GM18511 (cell line): ENCODE measurements around the gene VTCN1.
"Not testable (repeated sequence)": the region's sequence is repeated elsewhere in the genome, so short reads cannot be mapped to it uniquely, and the experiment has no call there.

Source experiments
- ATAC-seq: cut with Tn5 transposase; IDR thresholded peaks from one replicate; pipeline ENCODE4 v1.9.1; 2021; ENCODE audit warnings: mild to moderate bottlenecking, moderate library complexity; ENCODE audit not compliant: unreplicated experiment

The VTCN1 gene

DNA sequence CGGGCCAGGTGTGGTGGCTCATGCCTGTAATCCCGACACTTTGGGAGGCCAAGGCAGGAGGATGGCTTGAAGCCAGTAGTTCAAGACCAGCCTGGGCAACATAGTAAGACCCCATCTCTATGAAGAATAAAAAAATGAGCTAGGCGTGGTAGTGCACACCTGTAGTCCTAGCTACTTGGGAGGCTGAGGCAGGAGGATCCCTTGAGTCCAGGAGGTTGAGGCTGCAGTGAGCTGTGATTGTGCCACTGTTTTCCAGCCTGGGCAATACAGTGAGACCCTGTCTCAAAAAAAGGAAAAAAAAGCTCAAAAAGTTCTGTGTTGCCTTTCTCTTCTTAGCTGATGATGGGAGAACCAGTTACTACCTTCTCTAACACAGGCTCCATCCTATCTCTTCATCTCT lies 108.9 kb downstream of the VTCN1 start:
- not testable (repeated sequence) for ATAC-seq

DNA sequence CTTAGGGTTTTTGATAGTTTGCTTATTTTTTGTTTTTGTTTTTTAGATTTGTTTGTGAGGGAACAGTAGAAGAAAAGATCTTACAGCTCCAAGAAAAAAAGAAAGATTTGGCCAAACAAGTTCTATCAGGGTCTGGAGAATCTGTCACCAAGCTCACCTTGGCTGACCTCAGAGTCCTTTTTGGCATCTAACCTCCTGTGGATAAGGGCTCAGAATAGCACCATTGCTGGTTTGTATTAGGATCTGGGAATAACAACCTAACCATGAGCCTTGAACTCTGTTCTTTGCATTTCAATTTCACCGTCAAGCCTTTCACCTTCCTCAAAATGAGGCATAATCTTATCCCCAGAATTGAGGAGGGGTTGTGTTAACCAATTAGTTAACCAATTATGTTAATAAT lies 109.4 kb downstream of the VTCN1 start:
- no peak for ATAC-seq

DNA sequence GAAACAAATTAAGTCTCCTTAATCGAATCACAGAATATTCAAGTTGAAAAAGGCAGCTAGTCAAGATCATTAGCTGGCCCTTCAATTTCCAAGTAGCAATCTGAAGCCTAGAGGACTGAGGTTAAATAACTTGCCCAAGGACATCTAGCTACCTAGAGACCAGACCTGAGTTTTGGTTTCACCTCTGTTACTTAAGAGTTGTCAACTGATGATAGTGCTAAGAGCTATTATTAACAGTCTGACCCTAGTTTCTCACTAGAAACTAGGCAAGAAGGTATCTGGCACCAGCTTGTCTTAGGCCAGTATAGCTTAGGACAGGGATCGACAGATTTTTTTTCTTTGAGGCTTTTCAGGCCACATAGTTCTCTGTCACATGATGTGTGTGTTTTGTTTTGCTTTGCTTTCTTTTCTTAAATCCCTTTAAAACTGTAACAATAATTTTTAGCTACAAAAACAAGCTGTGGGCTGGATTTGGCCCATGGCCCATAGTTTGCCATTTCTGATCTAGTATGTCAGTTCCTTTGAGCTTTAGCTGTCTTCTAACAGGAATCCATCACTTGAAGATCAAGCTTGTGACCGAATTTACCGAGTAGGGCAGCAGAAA lies 112.3 kb downstream of the VTCN1 start:
- no peak for ATAC-seq

DNA sequence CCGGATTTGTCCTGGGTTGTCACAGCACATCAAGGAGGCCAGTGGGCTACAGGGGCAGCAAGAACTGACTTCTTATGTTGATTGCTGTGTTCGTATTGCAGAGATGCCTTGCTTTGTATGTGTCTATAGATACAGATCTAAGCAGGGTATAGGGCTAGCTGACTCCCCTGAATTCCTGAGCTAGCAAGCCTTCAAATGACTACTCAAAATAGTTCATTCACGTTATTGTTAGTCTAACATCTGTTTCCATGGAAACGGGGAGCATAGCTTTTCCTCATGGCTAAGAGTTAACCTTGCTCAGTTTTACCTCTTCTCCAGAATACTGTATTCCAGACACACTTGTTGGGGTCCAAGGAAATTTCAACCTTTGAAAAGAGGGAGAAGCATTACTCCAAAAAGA lies 113.3 kb downstream of the VTCN1 start:
- ATAC-seq = no peak

DNA sequence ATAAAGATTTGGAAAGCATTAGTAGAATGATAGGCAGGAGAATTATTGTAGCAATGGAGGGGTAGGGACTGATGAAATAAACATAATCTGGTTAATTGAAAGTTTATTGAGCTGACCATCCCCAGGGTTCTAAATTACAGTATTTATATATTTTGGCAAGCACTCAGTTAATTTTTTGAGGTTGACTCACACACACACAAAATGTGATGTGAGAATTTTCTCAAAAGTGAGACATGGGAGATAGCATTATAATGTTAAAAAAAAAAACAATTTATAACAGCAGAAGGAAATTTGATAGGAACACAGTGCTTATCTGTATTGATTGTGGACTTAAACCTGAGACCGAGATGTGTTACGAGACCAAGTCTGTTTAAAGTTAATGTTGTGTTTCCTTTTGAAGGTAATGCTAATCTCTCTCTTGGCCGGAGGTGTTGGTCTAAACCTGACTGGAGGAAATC lies 113.7 kb downstream of the VTCN1 start:
- ATAC-seq = no peak

DNA sequence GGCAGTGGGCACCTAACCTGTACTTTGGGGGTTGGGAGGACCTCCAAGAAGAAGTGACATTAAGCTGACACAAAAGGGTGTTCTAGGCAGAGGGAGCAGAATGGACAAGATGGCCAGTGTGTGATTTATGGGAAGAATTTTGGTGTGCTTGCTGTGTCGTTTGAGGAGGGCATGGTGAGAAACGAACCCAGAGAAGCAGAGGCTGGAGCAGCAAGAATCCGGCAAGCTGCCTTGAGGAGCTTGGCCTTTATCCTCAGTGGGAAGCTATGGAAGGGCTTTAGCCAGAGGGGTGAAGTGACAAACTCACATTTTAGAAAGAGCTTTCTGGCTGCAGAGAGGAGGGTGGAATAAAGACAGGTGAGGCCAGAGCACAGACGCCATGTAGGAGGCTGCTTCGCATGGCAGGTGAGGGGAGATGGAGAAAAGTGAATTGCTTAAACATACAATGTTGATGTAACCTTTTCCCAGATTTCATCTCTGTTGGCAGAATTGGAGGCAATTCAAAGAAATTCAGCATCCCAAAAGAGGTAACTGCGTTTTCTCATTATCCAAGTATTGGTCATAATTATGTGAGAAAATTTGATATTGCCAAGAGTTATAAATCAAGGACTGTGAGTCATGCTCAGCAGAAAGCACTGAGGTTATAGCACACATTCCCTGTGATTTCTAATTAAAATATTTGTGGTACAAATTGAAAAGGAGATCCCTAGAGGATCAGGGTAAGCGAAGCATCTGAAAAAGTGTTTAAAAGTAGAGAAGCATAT lies 115.7 kb downstream of the VTCN1 start:
- ATAC-seq = no peak

DNA sequence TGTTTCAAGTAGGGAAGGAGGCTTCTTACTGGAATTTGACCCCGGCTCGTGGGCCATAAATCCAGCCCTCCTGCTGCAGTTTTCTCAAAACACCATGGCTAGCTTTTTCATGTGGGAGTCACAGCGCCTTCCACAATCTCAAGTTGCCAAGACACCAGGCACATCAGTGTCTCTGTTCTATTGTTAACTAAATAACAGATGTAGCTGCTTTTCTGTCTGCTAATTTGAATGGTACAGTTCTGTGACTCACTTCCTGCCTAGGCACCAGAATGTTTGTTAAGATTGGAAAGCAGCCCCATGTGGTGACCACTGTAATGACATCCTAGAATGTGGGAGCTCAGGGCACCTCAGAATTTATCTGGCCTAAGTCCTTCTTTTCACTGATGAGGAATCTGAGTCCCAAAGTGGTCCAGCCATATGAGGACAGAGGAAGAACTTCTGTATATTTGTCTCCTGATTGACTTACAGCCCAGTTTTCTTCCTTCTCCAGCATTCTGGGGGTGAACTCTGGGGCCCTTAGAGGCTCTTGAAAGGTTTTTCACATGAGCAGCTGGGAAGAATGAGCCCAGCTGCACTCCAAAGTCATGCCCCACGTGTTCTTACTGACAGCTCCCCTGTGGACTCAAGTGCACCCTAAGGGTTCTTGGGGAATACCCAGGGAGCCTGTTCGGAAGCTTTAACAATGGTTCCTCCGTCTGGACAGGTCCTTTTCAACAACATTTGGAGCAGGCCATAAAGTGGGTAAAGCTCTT lies 116.7 kb downstream of the VTCN1 start:
- peak; percentile 82 for ATAC-seq
